ENCODE results near the gene RFC3. TPM values are rescaled to one million over a fixed set of nuclear protein-coding genes. Genes with fewer than 3 reads are reported as not detected.

RFC3 gene
- total RNA-seq, 1 experiment from 2014 or later, result 59.2 TPM

DNA sequence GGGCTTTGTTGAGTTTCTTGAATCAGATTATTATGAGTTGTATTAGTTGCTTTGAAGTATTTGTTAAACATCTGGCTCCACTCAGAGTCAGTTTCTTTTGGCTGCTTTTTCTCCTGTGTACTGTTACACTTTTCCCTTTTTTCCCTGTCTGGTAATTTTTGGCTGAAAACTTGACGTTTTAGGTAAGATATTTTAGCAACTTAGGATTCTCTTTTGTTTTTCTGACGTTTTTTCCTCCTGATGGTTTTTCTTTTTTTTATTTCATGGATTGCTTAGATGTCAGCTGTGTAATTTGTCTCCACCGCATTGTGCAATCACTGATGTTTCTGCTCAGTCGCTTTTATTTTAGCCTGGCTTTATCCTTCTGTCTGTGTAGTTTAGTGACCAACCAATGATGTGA, 20.7 kb downstream of the RFC3 start:
- Histone ChIP-seq H3K14ac (ENCODE audit: insufficient read depth, low read length) (no peak overlapping the region), H2BK12ac (ENCODE audit: insufficient read length, low read depth, low read length) (no peak overlapping the region), H3K79me1 (ENCODE audit: insufficient read depth, low read depth, low read length, poor library complexity, severe bottlenecking) (no peaks in the 10 kb centered on the region), H3K4me1 (ENCODE audit: insufficient read depth, low read length) (no peaks in the 10 kb centered on the region), H2BK5ac (ENCODE audit: insufficient read length, low read length) (no peak overlapping the region), H2BK20ac (ENCODE audit: low read depth, low read length, poor library complexity, severe bottlenecking) (no peak overlapping the region), H2AK5ac (ENCODE audit: insufficient read length, low read length) (no peak overlapping the region), H4K5ac (ENCODE audit: insufficient read length, low read depth, low read length) (no peak overlapping the region), H4K91ac (ENCODE audit: insufficient read length, low read depth, low read length) (no peak overlapping the region), H4K8ac (replicated peaks; ENCODE audit: insufficient read length, low read depth, low read length) (no peak overlapping the region), H3K56ac (ENCODE audit: insufficient read length, low read depth, low read length) (no peak overlapping the region), H3K23ac (ENCODE audit: insufficient read length, low read depth, low read length) (no peak overlapping the region), H2BK15ac (ENCODE audit: low read depth, low read length) (no peak overlapping the region), H3K23me2 (ENCODE audit: insufficient read length, low read depth, low read length, poor library complexity, severe bottlenecking) (no peaks in the 10 kb centered on the region), H3K9ac (ENCODE audit: extremely low read depth, insufficient read length, low read length) (no peak overlapping the region), H3K9me3 (ENCODE audit: control insufficient read depth, low read depth, low read length) (no peaks in the 10 kb centered on the region), H3T11ph (ENCODE audit: low read length) (no peak overlapping the region), H3K18ac (ENCODE audit: insufficient read length, low read depth, low read length) (no peak overlapping the region), H3K4ac (ENCODE audit: low read depth, low read length) (no peak overlapping the region), H3K4me2 (ENCODE audit: insufficient read depth, insufficient read length, low read length) (no peak overlapping the region), H3K79me2 (ENCODE audit: insufficient read depth, low read length) (no peaks in the 10 kb centered on the region), H2AFZ (ENCODE audit: low read length) (no peak overlapping the region), H4K20me1 (ENCODE audit: control insufficient read depth, insufficient read depth, insufficient read length) (no peaks in the 10 kb centered on the region), H3K27me3 (ENCODE audit: insufficient read depth, low read length) (no peaks in the 10 kb centered on the region), H2BK120ac (ENCODE audit: low read depth, low read length, poor library complexity, severe bottlenecking) (no peak overlapping the region), H3K27ac (ENCODE audit: insufficient read length, low read depth, low read length) (no peak overlapping the region)
- no peaks in the 10 kb centered on the region for H3K27me3 Mint-ChIP-seq (ENCODE audit: low read depth)
- H3K27ac Mint-ChIP-seq, result no peak overlapping the region; a peak in 1 of 7 replicates
- peaks cover 6 to 67% (median 58%) of the 10 kb centered on the region in 3 experiments; a peak in 6 of 7 replicates for H3K36me3 Mint-ChIP-seq (ENCODE audit: insufficient read depth in 1 of 3, low read depth in 3 of 3)
- H3K4me1 Mint-ChIP-seq, result no peaks in the 10 kb centered on the region
- no peaks in the 10 kb centered on the region for H3K9me3 Mint-ChIP-seq
- no CpG with 5 or more reads among the region's 4 CpGs for WGBS (ENCODE audit: extremely low coverage, insufficient read length, low lambda C conversion rate)
- no peak for TF ChIP-seq CTCF (conservative IDR thresholded peaks at IDR 0.05)
- H3K4me3 Mint-ChIP-seq, result no peak overlapping the region
- no peak for DNase-seq

All from H9 (cell line).